RKO (cell line): Measurements from ENCODE around the gene ZFYVE26.

Experiments used
- DNase-seq: peaks from one replicate; pipeline ENCODE4 v3.0.0-alpha.2; 2016; ENCODE audit warnings: low spot score

The ZFYVE26 gene

DNA sequence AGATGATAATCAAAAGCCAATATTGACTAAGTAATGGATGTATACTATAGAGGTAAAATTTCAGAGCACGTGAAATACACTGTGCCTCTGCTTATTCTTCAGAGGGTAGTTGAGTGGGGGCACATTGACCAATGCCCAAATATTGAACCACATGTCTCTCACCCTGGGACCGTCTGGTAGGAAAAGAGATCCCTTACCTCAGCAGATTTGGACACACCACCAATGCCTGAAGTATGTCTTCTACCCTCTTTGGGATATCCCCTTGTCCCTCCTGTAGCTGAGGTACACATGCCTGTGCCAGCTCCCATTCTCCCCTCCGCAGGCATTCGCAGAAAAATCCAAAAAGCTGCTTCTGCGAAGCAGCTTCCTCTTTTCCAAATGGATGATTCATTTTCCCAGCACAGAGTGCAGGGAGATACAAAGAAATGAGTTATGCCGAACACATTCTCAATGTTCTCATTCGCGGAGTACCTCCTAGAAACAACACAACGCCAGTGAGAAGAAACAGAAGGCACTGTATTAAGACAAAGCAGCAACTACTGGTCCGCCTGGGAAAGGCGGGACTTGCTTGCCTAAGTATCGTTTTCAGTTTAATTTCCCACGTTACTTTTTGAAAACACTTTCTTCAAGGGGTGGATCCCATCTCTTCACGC, 691 bp downstream of the ZFYVE26 start:
- peak; percentile 68 for DNase-seq

DNA sequence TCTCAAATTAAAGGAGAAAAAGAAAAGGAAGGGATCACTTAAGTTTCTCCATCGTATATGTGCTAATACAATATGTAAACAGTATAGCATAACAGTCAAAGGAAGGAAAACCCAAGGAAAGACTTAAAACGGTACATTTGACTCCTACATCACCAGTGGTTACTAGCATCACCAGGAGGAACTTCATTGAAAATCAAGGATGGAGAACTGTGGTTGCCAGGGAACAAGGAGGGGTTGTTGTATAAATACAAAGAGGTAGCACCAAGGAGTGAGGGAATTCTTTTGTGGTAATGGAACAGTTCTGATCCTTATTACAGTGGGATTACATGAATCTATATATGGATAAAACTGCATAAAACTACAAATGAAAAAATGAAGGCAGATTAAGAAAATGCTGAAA, 1.6 kb downstream of the ZFYVE26 start:
- DNase-seq, result peak; percentile 63

DNA sequence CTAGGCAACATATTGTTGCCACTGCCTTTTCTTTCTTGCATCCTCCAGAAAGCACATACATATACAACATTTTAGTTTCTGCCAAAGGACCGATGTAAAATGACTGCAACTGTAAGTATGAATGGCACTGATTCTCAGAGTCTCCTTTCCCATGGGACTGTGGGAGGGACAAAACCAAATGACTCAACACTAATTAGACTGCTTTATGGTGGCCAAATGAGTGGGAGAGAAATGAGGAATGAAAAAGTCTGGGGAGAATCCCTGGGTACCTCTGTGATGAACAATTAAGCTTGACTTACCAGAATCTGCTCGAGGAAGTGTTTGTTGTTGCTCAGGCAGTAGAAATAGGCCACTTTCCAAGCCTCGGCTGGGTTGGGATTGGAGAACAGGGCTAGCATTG, 10.1 kb downstream of the ZFYVE26 start:
- no peak for DNase-seq

DNA sequence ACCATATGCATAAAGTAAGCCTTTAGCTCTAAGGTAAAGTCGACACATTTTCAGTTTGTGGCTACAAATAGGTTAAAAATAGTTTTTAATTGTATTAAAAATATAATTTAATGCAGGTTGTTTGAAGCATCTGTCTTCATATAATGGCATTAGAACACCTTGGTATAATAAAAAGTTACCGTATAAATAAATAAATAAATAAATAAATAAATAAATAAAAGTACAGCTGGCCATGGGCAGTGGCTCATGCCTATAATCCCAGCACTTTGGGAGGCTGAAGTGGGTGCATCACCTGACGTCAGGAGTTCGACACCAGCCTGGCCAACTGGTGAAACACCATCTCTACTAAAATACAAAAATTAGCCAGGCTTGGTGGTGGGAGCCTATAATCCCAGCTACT, 15.6 kb downstream of the ZFYVE26 start:
- no peak for DNase-seq

DNA sequence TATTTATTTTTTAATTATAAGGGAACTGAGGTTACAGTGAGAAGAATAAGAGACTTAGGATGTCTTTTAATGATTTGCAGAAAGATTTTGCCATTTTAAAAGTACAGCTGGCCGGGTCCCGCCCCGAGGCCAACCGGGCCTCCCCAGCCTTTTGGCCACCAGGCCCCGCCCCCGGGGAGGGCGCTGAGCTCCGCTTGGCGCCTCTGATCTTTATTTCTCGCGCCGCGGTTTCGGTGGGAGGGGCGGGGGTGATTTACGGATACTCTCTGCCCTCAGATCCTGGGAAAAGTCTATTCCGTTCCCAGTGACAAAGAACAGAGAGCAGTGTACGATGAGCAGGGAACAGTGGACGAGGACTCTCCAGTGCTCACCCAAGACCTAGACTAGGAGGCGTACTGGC, 17.7 kb downstream of the ZFYVE26 start:
- DNase-seq, result no peak

DNA sequence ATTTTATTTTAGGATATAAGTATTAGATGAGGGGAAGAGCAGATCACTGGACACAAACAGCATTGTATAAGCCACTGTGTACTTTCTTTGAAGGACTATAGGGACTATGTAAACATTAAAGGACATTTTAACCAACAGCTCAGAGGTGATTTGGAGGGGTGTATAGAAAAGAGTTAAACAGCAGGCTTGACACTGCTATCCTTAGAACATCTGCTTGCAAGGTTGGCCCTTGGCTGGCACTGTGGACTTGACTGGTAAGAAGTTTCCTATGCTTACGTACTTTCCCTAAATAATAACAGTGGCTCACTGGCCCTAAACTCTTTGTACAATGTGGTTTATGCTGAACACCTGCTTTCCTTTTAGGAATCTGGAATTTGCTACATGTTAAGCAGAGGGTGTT, 28.7 kb downstream of the ZFYVE26 start:
- DNase-seq, result no peak

DNA sequence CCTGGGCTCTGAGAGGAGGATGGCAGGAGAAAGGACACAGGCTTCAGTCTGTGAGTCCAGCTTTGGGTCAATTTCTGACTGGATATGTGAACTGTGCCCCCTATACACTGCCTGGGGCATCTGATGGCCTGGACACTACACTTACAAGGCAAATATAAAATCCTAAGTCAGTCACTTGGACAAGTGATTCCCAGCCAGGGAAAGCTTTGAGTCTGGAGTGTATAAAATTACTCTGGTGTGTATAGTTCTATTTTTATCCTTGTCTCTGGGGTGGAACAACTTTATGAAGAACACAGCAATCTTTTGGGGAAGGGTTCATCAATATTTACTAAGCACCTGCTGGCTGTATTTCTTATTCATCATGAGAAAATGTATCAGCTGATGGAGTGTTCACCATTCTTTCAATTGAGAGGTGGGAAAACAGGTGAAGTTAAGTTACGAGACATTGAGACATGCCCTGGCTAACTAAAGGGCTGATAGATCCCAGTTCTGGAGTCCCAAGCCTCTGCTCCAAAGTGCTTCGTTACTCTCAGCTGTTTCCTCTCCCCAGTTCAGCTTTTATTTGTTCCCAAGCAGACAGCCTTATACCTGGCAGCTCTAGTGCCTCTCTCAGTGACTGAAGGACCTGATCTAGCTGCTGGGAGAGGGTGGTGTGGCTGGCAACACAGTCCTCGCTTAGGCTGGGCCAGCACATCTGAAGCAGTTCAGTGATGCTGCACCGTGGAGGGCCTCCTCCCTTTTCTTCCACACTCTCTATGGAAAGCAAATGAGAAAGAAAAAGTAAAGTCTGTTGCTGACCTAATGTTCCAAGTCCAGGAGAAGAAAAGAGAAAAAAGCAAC, 30.9 kb downstream of the ZFYVE26 start:
- no peak for DNase-seq

DNA sequence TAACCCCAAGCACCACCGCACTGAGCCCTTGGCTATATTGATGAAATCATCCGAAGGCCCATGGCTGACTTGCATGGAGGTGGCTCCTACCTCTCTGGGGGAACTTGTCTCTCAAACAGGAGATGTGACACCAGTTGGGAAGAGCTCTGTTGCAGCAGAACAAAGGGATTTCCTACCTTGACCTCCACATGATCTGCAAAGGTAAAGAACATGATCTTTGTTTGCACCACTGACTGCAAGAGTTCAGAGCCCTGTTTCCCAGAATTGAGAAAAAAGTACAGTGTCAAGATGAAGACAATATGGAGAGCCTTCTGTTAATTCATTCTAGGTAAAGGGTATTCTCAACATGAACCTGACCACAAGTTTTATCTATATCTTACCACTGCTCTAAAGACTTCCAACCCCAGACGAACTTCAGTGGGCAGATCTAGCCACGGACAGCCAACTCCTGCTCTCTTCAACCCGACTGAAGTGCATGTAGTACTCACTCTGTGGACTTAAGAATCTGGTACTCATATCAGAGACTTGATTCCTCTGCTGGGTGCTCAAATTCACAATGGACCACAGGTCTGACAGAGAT, 32.1 kb downstream of the ZFYVE26 start:
- no peak for DNase-seq

DNA sequence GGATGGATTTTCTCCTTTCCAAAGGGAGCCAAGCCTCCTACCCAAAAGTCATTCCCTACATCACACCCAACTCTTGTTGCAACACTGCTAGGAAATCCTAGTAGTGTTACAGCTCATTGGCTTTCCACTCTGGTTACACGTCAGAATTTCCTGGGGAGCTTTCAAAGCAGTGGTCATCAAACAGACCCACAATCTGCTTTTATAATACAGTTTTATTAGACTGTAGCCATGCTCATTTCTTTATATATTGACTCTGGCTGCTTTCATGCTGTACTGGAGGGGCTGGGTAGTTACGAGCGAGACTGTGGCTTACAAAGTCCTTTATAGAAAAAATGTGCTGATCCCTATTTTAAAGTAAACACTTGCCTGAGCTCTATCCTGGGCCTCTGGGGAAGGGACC, 34.3 kb downstream of the ZFYVE26 start:
- DNase-seq, result no peak

DNA sequence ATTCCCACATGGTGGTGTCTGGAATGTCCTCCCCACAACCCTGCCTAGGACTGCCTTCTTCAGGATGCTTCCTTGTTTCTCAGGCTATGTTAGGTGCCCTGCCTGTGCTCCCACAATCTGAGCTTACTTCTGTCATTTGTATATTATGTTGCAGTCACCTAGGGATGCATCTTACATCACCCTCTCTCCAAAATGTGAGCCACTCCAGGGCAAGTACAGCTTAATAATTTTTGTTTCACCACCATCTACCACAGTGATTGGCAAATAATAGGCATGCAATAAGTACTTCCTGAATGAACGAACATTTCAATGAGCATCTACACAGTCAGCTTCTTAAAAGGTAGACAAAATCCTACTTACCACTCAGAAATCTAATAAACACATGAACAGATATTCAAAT, 37.6 kb downstream of the ZFYVE26 start:
- no peak for DNase-seq

DNA sequence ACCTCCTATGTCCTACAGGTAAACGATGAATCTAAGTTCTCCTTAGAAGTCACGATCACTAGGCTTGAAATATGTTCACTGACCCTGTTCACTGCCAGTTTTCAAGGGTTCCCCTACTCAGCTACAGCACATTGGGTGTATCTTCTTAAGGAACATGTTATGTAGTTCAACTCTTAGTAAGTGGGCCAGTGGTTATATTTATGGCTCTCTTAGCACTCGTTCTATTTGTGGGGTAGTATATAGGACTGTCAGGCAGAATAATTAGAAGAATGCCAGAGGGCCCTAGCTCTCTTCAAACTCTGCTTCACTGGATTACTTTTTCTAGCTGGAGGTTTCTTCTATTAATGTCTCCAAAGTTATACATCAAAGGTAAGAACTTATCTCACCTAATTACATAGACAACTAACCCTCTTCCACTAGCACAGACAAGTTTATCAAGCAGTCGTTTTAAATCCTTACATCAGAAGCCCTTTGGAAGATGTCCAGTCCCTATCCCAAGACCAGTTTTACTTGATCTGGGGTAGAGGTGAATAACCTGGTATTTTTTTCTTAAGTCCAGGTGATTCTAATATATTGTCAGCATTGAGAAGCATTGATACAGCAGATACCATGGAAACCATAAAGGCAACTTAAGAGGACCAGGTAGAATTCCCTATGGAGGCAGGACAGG, 39.6 kb downstream of the ZFYVE26 start:
- DNase-seq, result no peak

DNA sequence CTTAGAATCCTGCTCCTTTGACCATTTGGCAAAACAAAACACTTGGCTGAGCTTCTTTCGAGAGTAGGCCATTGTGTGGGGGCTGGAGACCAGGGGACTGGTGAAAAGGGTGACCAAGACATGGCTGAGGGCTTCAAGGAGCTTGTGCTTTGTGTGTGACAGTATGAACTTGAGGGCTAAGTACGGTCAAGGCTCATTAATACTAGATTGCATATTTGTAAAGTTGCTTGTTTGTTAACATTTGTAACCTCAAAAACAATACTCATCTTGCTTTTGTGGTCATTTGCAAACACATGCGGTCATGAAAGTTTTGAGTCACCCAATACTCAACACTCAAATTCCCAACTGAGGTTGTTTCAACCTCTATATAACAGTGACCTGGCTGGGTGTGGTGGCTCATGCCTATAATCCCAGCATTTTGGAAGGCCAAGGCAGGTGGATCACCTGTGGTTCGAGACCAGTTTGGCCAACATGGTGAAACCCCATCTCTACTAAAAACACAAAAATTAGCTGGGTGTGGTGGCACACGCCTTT, 42.5 kb downstream of the ZFYVE26 start:
- DNase-seq, result no peak

DNA sequence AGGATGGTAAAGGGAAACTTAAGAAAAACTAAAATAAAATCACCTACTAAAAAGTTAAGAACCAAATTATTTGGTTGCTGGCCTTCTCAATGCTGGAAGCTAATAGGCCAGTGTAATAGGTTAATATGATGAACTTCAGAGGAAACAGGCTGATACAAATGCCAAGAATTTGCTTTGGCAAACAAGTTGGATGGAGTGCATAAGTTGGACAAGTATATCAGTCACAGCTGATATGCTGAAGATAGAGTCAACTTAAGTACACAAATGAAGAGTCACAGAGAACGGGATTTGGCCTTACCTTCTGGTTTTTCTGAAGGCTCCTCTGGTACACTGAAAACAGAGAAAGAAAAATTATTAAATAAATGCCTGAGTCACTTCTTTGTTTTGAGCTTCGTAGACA, 48.2 kb downstream of the ZFYVE26 start:
- no peak for DNase-seq

DNA sequence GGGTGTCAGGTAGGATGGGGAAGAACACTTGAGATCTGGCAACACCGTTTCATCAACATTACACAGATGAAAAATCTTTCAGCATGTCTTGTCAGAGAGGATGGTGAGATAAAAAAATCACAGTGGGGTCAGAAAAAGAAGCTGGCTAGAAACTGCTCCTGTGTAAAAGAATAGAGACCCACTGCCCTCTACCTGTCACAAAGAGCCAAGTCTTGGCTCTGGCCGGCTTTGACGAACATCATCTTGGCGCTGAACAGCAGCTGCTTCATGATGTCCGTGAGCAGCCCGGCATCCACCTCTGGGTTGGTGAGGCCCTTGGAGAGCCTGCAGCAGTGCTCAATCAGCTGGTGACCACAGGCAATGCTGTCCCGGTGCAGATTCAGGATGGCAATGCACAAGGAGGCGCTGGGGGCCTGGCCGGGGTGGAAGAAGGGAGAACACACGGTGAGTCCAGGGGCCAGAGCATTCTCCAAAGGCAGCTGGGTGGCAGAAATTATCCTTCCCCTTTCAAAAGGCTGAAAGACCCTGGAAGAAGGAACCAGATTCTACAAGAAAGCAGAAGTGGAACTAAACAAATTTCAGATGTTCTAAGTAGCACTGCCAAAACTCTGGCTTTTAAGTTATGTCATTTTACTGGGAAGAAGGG, 50.2 kb downstream of the ZFYVE26 start:
- DNase-seq, result no peak

DNA sequence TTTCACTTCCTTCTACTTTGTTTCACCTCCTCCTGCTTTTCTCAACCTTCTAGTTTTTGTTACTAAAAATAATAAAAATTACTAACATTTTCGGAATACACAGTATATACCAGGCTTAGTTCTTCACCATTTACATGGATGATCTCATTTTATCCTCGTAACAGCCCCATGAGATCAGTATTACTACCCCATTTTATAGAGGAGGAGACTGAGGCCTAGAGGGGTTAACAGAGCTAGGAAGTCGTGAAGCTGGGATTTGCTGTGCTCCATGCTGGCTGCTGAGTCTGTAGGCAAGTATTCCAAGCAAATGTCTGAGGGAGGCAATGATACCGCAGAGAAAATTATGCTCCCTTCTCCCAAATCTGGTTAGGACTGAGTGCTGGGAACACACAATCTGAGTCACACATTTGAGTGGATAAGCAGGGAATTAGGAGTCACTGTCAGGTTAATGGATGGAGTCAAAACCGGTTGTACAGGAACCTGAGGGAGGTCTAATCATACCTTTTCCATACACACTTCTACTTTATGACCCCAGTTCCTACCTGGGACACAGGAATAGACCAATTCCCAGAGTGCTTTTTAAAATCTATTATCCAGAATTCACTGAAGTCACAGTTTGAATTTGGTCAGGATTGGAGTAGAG, 51.1 kb downstream of the ZFYVE26 start:
- no peak for DNase-seq

DNA sequence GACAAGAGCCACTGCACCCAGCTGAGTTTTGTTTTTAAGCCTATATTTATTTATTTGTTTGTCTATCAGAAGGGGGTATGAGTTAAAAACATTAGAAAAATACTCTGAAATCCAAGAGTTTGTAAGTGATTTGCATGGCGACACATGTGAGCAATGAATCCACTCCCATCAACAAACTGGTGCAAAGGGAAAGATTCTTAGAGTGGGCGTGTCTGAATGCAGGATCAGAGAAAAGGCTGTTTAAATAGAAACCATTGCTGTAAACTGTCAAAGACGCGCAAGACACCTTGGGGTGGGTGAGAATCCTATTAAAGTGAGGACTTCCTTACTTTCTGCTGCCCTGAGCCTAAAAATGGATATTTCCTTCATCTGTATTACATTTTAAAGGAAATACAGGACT, 51.9 kb downstream of the ZFYVE26 start:
- DNase-seq, result no peak

DNA sequence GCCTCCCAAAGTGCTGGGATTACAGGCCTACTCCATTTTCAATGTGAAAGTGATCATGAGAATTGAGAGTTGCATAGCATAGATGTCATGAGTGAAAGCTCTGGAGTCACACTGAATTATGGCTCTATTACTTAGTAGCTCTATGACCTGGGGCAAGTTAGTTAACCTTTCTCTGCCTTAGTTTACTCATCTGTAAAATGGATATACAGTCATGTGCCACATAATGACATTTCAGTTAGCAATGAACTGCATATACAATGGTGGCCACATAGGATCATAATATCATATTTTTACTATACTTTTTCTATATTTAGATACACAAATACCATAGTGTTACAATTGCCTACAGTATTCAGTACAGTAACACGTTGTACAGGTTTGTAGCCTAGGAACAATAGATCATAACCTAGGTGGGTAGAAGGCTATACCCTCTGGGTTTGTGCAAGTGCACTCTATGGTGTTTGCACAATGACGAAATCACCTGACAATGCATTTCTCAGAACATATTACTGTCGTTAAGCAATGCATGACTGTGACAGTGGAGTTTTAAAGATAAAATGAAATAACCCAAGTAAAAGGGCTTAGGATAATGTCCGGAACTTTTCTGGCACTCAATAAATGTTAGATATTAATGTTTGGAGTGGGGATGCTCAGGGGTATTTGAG, 53.1 kb downstream of the ZFYVE26 start:
- no peak for DNase-seq

DNA sequence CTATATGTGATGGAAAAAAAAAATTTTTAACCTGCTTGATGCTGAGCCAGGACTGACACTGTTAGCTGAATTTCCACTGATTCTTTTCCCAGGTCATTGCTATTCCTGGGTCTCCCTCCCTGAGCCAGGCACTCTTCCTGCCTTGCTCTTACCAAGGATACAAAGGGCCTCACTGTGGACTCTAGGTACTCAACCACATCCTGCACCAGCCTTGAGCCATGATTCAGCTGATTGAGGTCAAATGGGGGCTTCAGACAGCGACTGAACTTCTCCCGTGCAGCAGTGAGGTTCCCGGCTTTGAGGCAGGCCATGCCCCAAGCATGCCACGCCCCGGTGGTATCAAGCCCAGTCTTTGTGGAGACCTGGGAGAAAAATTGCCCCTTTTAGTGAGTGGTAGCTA, 54.3 kb downstream of the ZFYVE26 start:
- DNase-seq, result no peak

DNA sequence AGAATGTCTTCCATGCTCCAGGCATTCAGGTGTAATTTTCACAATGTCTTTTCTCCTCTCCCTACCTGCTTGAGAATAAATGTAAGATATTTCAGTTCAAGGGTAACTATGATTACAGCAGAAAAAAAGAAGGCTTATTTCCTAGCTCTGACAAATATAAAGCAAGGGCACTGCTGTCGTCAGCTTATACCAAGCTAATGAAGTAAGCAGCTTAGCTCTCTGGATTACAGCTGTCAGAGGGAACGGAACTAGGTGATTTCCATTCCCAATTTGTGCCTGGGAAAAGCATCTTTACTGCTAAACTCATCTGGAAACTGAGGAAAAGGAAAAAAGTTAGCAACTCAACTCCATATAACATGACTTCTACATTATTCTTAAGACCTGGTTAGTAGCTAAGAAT, 56.5 kb downstream of the ZFYVE26 start:
- DNase-seq, result no peak

DNA sequence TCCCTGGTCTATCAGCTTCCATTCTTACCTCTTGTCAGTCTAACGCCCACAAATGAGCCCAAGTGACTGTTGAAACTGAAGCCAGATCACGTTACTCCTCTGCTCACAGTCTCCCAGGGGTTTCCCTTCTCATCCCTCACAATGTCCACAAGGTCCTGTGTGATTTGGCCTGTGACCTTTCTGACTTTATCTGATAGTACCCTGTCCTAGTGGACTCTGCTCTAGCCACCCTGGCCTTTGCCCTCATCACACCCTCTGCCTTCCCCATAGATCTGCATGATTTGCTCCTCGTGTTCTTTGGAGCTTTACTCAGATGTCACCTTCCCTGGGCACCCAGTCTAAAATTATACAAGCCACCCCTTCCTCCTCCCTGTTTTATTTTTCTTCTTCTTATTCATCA, 59.2 kb downstream of the ZFYVE26 start:
- DNase-seq, result no peak

DNA sequence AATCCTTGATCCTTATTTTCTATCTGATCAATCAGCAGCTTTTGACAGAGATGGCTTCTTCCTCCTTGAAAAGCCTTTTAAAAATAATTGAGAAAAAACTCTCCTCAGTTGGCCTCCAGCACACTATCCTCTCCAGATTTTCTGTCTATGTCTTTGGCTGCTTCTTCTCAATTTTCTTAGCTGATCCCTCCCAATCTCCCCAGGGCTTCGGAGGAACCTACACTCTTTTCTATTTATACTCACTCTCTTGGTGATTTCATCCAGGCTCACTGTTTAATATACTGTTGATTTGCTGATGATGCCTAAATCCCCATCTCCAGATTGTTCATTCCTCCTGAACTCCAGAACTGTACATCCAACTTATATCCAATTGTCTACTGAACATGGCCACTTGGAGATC, 59.9 kb downstream of the ZFYVE26 start:
- no peak for DNase-seq
